ENCODE data around the gene ZNF800. TPM values are rescaled to one million over a fixed set of nuclear protein-coding genes. Genes with fewer than 3 reads are reported as not detected.

The ZNF800 gene
- total and polyA plus RNA-seq, 11 donors = 4.2 to 34.7 (median 22.3) TPM

DNA sequence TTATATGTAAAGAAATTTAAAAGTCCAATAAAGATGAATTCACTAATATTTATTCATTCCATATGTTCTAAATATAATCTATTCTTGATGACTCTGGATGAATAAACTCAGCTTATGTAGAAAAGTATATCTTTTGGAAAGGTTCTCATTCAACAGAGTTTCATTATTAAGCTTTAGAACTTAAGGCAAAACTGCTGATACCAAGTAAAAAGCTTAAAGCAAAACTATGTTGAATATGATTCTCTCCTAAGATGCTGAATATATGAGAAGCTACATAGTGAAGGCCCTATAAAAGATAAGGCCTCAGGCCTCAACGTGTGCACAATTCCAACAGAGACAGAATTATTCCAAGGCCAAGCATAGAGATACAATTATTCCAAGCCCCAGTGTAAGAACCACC, 30.8 kb downstream of the ZNF800 start:
- no peaks in the 10 kb centered on the region for H3K9me3 ChIP-seq
- no peaks in the 10 kb centered on the region for H3K27me3 ChIP-seq
- H3K4me1 ChIP-seq = peaks cover 0 to 10% (median 0%) of the 10 kb centered on the region in 12 donors
- H3K4me3 ChIP-seq = no peak overlapping the region
- TF ChIP-seq, protein P1, sequence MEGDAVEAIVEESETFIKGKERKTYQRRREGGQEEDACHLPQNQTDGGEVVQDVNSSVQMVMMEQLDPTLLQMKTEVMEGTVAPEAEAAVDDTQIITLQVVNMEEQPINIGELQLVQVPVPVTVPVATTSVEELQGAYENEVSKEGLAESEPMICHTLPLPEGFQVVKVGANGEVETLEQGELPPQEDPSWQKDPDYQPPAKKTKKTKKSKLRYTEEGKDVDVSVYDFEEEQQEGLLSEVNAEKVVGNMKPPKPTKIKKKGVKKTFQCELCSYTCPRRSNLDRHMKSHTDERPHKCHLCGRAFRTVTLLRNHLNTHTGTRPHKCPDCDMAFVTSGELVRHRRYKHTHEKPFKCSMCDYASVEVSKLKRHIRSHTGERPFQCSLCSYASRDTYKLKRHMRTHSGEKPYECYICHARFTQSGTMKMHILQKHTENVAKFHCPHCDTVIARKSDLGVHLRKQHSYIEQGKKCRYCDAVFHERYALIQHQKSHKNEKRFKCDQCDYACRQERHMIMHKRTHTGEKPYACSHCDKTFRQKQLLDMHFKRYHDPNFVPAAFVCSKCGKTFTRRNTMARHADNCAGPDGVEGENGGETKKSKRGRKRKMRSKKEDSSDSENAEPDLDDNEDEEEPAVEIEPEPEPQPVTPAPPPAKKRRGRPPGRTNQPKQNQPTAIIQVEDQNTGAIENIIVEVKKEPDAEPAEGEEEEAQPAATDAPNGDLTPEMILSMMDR (IDR thresholded peaks at IDR 0.05) = no peak
- TF ChIP-seq POLR2A (IDR thresholded peaks at IDR 0.05) = no peak
- peaks cover 0 to 72% (median 35%) of the 10 kb centered on the region in 9 donors for H3K36me3 ChIP-seq
- 79 to 96% (median 88%) methylated on average over 1 of the region's 1 CpG for WGBS, 4 donors
- intact Hi-C loops (cut with DNase I) = no loop called here
- DNase-seq = no peak
- ATAC-seq = no peak
- H3K27ac ChIP-seq = no peak overlapping the region

DNA sequence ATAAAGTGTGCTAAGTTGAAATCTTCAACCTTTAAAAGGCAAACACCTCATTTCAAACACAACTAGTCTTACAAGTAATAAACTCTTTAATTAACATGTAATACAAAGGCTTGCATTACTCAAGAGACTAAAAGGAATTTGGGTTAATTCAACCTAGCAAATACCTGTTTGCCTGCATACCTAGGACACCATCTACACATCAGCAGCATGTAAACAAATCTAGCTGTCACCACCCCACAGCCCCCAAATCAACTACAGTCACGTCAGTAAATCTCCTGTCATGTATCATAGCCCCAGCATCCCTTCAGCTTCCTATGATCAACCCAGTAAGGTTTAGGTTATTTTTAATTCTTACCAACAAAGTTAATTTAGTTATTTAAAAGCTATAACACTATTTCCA, 33.5 kb downstream of the ZNF800 start:
- no peak for ATAC-seq
- H3K4me1 ChIP-seq = peaks cover 0 to 10% (median 0%) of the 10 kb centered on the region in 12 donors
- no peak for TF ChIP-seq POLR2A (IDR thresholded peaks at IDR 0.05)
- TF ChIP-seq, protein P1 (IDR thresholded peaks at IDR 0.05) = no peak
- no peak for DNase-seq
- H3K27me3 ChIP-seq = no peaks in the 10 kb centered on the region
- intact Hi-C loops (cut with DNase I) = no loop called here
- peaks cover 0 to 65% (median 22%) of the 10 kb centered on the region in 9 donors for H3K36me3 ChIP-seq
- H3K27ac ChIP-seq = no peak overlapping the region
- H3K9me3 ChIP-seq = no peaks in the 10 kb centered on the region
- WGBS, 4 donors = 96 to 100% (median 97%) methylated on average over 1 of the region's 1 CpG
- H3K4me3 ChIP-seq = no peak overlapping the region

DNA sequence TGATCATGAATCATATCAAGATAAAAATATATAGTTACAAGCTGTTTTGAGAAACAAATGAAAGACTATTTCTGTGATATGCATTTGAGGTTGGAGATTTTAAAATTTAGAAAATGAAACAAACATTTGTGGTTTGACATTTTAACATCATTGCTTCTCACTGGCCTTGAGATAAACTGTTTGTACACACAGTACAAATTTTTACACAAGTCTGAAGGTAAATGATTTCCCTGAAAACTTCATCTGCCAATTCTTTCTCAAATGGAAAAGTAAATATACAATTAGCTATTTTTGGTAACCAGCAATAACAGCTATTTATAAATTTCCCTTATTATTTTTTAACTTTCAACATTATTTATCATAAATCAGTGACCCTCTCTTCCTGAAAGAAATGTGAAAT, 38.6 kb downstream of the ZNF800 start:
- H3K27ac ChIP-seq = no peak overlapping the region
- H3K4me1 ChIP-seq = no peaks in the 10 kb centered on the region
- DNase-seq = no peak
- ATAC-seq = no peak
- intact Hi-C loops (cut with DNase I) = no loop called here
- H3K36me3 ChIP-seq = peaks cover 0 to 41% (median 4%) of the 10 kb centered on the region in 9 donors
- H3K4me3 ChIP-seq = no peak overlapping the region
- TF ChIP-seq, protein P1 (IDR thresholded peaks at IDR 0.05) = no peak
- no peak for TF ChIP-seq POLR2A (IDR thresholded peaks at IDR 0.05)
- no peaks in the 10 kb centered on the region for H3K27me3 ChIP-seq
- no peaks in the 10 kb centered on the region for H3K9me3 ChIP-seq

DNA sequence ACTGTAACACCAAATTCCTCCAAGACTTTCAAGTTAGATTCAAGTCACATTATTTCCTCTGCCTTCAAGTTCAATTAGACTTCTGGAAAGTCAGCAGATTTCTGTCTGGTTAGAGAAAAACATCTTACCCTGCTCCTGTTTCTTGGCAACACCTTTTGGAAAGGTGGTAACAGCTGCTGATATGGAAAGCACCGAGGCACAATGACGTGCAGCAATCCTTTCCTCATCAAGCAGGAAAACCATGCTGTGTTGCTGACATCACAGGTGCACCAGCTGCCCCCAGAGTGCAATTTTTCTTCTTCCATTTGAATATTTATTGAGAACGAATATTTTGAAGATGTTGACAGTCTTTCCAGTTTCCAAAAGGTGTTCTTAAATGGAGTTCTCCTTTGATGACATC, 41.9 kb downstream of the ZNF800 start:
- H3K4me3 ChIP-seq = no peak overlapping the region
- no peak overlapping the region for H3K27ac ChIP-seq
- 43 to 56% (median 51%) methylated on average over 3 of the region's 3 CpGs for WGBS, 4 donors
- peaks cover 0 to 8% (median 0%) of the 10 kb centered on the region in 12 donors for H3K4me1 ChIP-seq
- no peaks in the 10 kb centered on the region for H3K9me3 ChIP-seq
- TF ChIP-seq POLR2A (IDR thresholded peaks at IDR 0.05) = no peak
- TF ChIP-seq, protein P1 (IDR thresholded peaks at IDR 0.05) = no peak
- peaks cover 0 to 17% (median 4%) of the 10 kb centered on the region in 9 donors for H3K36me3 ChIP-seq
- DNase-seq = no peak
- H3K27me3 ChIP-seq = no peaks in the 10 kb centered on the region
- ATAC-seq = no peak
- intact Hi-C loops (cut with DNase I) = no loop called here
